ENCODE data around the gene LEUTX. TPM values are rescaled to one million over a fixed set of nuclear protein-coding genes. Genes with fewer than 3 reads are reported as not detected.

The LEUTX gene
- polyA plus RNA-seq, 3 donors, result not detected

GRCh38 chr19:39820696-39821095 lies 42.0 kb downstream of the LEUTX start:
- no peak for DNase-seq (ENCODE audit: low read depth in 3 of 3, low spot score in 2 of 3)

- peak in 1 of 3 donors; percentile 19 for DNase-seq (ENCODE audit: low read depth in 3 of 3, low spot score in 2 of 3)
Measured at GRCh38 chr19:39823686-39824085, 45.0 kb downstream of the LEUTX start.

- DNase-seq (ENCODE audit: low read depth in 3 of 3, low spot score in 2 of 3), result peak; percentile 79 to 92 (median 83)
Measured at GRCh38 chr19:39824143-39825092, 45.8 kb downstream of the LEUTX start.

GRCh38 chr19:39825093-39825463 lies 46.4 kb downstream of the LEUTX start:
- DNase-seq (ENCODE audit: low read depth in 3 of 3, low spot score in 2 of 3), result no peak

- DNase-seq (ENCODE audit: low read depth in 3 of 3, low spot score in 2 of 3), result no peak
Measured at GRCh38 chr19:39825531-39826076, 47.0 kb downstream of the LEUTX start.

GRCh38 chr19:39826311-39826945 lies 47.8 kb downstream of the LEUTX start:
- no peak for DNase-seq (ENCODE audit: low read depth in 3 of 3, low spot score in 2 of 3)

GRCh38 chr19:39827216-39827615 lies 48.6 kb downstream of the LEUTX start:
- no peak for DNase-seq (ENCODE audit: low read depth in 3 of 3, low spot score in 2 of 3)

- no peak for DNase-seq (ENCODE audit: low read depth in 3 of 3, low spot score in 2 of 3)
Measured at GRCh38 chr19:39828015-39828653, 49.5 kb downstream of the LEUTX start.

- no peak for DNase-seq (ENCODE audit: low read depth in 3 of 3, low spot score in 2 of 3)
Measured at GRCh38 chr19:39828654-39829032, 50.0 kb downstream of the LEUTX start.

GRCh38 chr19:39829702-39830275 lies 51.1 kb downstream of the LEUTX start:
- no peak for DNase-seq (ENCODE audit: low read depth in 3 of 3, low spot score in 2 of 3)

GRCh38 chr19:39830406-39830805 lies 51.8 kb downstream of the LEUTX start:
- DNase-seq (ENCODE audit: low read depth in 3 of 3, low spot score in 2 of 3), result no peak

GRCh38 chr19:39830847-39831246 lies 52.2 kb downstream of the LEUTX start:
- DNase-seq (ENCODE audit: low read depth in 3 of 3, low spot score in 2 of 3), result no peak

GRCh38 chr19:39831679-39832078 lies 53.0 kb downstream of the LEUTX start:
- no peak for DNase-seq (ENCODE audit: low read depth in 3 of 3, low spot score in 2 of 3)

GRCh38 chr19:39832341-39833083 lies 53.9 kb downstream of the LEUTX start:
- DNase-seq (ENCODE audit: low read depth in 3 of 3, low spot score in 2 of 3), result no peak

- no peak for DNase-seq (ENCODE audit: low read depth in 3 of 3, low spot score in 2 of 3)
Measured at GRCh38 chr19:39833160-39833463, 54.5 kb downstream of the LEUTX start.

- DNase-seq (ENCODE audit: low read depth in 3 of 3, low spot score in 2 of 3), result peak; percentile 91 to 96 (median 95)
Measured at GRCh38 chr19:39833464-39834286, 55.0 kb downstream of the LEUTX start, which contains the start of gene DYRK1B. DYRK1B (minus strand) TSS chr19:39834162; CDS start chr19:39831867, 2,295 bp downstream.

- DNase-seq (ENCODE audit: low read depth in 3 of 3, low spot score in 2 of 3), result no peak
Measured at GRCh38 chr19:39834287-39834841, 55.7 kb downstream of the LEUTX start.
